Esophagus squamous epithelium (tissue), 4 donors: ENCODE measurements around the gene PRRX1.

Experiments
- POLR2A ChIP-seq, 4 donors: fragments of 450-650 bp; IDR thresholded peaks; one replicate each; pipeline ENCODE4 v1.6.1; 2017; ENCODE audit warnings: antibody characterized with exemption in 4 of 4, mild to moderate bottlenecking in 4 of 4, moderate library complexity in 3 of 4
- TF ChIP-seq, protein P1 (sequence below), 6 experiments: fragments of 450-650 bp in 4 of 6; fragments of 200-600 bp in 2 of 6; sonication (generic) in 2 of 6; IDR thresholded peaks; one replicate each; pipeline ENCODE4 v1.5.1; 2016 to 2019; ENCODE audit warnings: antibody characterized with exemption in 6 of 6, mild to moderate bottlenecking in 4 of 6, moderate library complexity in 4 of 6

DNA sequence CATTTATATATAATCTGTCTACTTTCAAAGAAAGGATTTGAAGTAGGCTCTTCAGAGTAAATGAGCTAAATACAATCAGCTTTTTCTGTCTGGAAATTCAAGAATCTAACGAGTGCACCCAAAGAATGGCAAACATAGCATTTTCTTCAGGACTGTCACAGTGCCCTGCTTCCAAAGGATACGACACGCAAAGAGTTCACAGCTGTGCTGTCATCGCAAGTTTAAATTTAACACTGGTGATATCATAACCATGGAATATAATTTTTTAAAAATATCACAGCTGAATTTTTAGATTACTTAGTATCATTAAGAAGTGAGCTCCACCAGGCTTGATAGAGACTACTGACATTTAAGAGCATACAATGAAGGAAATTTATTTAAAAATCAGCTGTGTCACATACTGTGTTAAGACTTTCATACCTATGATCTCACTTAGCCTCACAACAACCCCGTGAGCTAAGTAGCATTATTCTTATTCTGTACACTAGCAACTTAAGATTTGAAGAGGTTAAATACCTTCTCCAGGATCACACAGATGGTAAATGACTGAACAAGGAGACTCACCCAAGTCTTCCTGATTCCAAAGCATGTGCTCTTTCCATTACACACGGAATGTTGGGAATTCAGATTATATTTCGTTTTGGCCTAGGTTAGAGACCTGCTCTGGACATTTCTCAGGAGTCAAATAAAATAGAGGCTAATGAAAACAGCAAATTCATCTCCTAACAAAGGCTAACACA, 46.2 kb upstream of the PRRX1 start:
- TF ChIP-seq, protein P1, sequence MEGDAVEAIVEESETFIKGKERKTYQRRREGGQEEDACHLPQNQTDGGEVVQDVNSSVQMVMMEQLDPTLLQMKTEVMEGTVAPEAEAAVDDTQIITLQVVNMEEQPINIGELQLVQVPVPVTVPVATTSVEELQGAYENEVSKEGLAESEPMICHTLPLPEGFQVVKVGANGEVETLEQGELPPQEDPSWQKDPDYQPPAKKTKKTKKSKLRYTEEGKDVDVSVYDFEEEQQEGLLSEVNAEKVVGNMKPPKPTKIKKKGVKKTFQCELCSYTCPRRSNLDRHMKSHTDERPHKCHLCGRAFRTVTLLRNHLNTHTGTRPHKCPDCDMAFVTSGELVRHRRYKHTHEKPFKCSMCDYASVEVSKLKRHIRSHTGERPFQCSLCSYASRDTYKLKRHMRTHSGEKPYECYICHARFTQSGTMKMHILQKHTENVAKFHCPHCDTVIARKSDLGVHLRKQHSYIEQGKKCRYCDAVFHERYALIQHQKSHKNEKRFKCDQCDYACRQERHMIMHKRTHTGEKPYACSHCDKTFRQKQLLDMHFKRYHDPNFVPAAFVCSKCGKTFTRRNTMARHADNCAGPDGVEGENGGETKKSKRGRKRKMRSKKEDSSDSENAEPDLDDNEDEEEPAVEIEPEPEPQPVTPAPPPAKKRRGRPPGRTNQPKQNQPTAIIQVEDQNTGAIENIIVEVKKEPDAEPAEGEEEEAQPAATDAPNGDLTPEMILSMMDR (IDR thresholded peaks at IDR 0.05), result no peak
- no peak for TF ChIP-seq POLR2A (IDR thresholded peaks at IDR 0.05)
